GM19239 (cell line): ENCODE data around the gene CNTN3.

Experiments
- DNase-seq: peaks from one replicate; pipeline ENCODE4 v3.0.0; 2011; ENCODE audit warnings: low spot score; ENCODE audit not compliant: insufficient read length
- FAIRE-seq: peaks from 2 replicates; lab custom pipeline; 2011; peaks lifted over from hg19 to GRCh38; lab: Jason Lieb, UNC

The CNTN3 gene

GRCh38 chr3:74614107-74614967 is at the start of gene CNTN3:
Gene CNTN3, minus strand, starts transcription at chr3:74614659. Its CDS starts 93,547 bp downstream, at chr3:74521112.
- no peak for FAIRE-seq

GRCh38 chr3:74663178-74663577 is 48.7 kb upstream of the CNTN3 start:
- FAIRE-seq (no peak), DNase-seq (no peak)

More at GRCh38 chr3:74614107-74614967, at the start of gene CNTN3:
- no peak for DNase-seq

GRCh38 chr3:74661672-74662071 is 47.2 kb upstream of the CNTN3 start:
- FAIRE-seq: no peak
- no peak for DNase-seq

- FAIRE-seq (no peak), DNase-seq (no peak)
Observed at GRCh38 chr3:74651885-74652284, 37.4 kb upstream of the CNTN3 start.

- FAIRE-seq: no peak
- DNase-seq: no peak
Observed at GRCh38 chr3:74651292-74651691, 36.8 kb upstream of the CNTN3 start.

- no peak for FAIRE-seq
- no peak for DNase-seq
Observed at GRCh38 chr3:74648107-74648506, 33.6 kb upstream of the CNTN3 start.

GRCh38 chr3:74646094-74646493 is 31.6 kb upstream of the CNTN3 start:
- FAIRE-seq: no peak
- no peak for DNase-seq

- DNase-seq: no peak
- FAIRE-seq: no peak
Observed at GRCh38 chr3:74643636-74644035, 29.2 kb upstream of the CNTN3 start.

GRCh38 chr3:74642876-74643275 is 28.4 kb upstream of the CNTN3 start:
- DNase-seq (no peak), FAIRE-seq (no peak)

- DNase-seq (no peak), FAIRE-seq (no peak)
Observed at GRCh38 chr3:74640211-74640610, 25.8 kb upstream of the CNTN3 start.

- DNase-seq: no peak
- FAIRE-seq: no peak
Observed at GRCh38 chr3:74639681-74640080, 25.2 kb upstream of the CNTN3 start.

GRCh38 chr3:74636981-74637380 is 22.5 kb upstream of the CNTN3 start:
- no peak for DNase-seq
- FAIRE-seq: no peak

- DNase-seq: no peak
- FAIRE-seq: no peak
Observed at GRCh38 chr3:74633021-74633420, 18.6 kb upstream of the CNTN3 start.

- DNase-seq (no peak), FAIRE-seq (no peak)
Observed at GRCh38 chr3:74631351-74632140, 17.1 kb upstream of the CNTN3 start.

- FAIRE-seq: no peak
- DNase-seq: no peak
Observed at GRCh38 chr3:74630602-74631001, 16.1 kb upstream of the CNTN3 start.

- DNase-seq (no peak), FAIRE-seq (no peak)
Observed at GRCh38 chr3:74626011-74626410, 11.6 kb upstream of the CNTN3 start.

- DNase-seq (no peak), FAIRE-seq (no peak)
Observed at GRCh38 chr3:74624301-74624700, 9.8 kb upstream of the CNTN3 start.

- FAIRE-seq (no peak), DNase-seq (no peak)
Observed at GRCh38 chr3:74623261-74623836, 8.9 kb upstream of the CNTN3 start.

- DNase-seq (no peak), FAIRE-seq (no peak)
Observed at GRCh38 chr3:74621581-74621980, 7.1 kb upstream of the CNTN3 start.

- DNase-seq (no peak), FAIRE-seq (no peak)
Observed at GRCh38 chr3:74617776-74618175, 3.3 kb upstream of the CNTN3 start.

GRCh38 chr3:74613521-74614106 is 845 bp downstream of the CNTN3 start:
- FAIRE-seq: no peak
- DNase-seq: no peak
